H9 (cell line): Measurements from ENCODE around the gene TMX1. TPM values are rescaled to one million over a fixed set of nuclear protein-coding genes. Genes with fewer than 3 reads are reported as not detected.

Experiments used
- DNase-seq: peaks from one replicate; pipeline ENCODE4 v3.0.0-alpha.2; 2017
- H2AFZ ChIP-seq: one replicate; pipeline ENCODE4 v1.6.1; 2013; ENCODE audit warnings: mild to moderate bottlenecking, low read length, control low read depth, moderate library complexity
- H2AK5ac ChIP-seq: 2 replicates; pipeline ENCODE4 v1.6.1; 2013; ENCODE audit warnings: low read length, control low read depth, mixed read lengths; ENCODE audit not compliant: insufficient read length
- H2BK120ac ChIP-seq: one replicate; pipeline ENCODE4 v1.6.1; 2013; ENCODE audit warnings: low read depth, mild to moderate bottlenecking, low read length, control low read depth, inconsistent platforms; ENCODE audit not compliant: poor library complexity, severe bottlenecking
- H2BK12ac ChIP-seq: 2 replicates; pipeline ENCODE4 v1.6.1; 2013; ENCODE audit warnings: low read length, control low read depth, mixed read lengths, low read depth; ENCODE audit not compliant: insufficient read length
- H2BK15ac ChIP-seq: 2 replicates; pipeline ENCODE4 v1.6.1; 2013; ENCODE audit warnings: low read depth, low read length, control low read depth
- H2BK20ac ChIP-seq: one replicate; pipeline ENCODE4 v1.6.1; 2013; ENCODE audit warnings: low read depth, mild to moderate bottlenecking, low read length, control low read depth, inconsistent platforms; ENCODE audit not compliant: poor library complexity, severe bottlenecking
- H2BK5ac ChIP-seq: 2 replicates; pipeline ENCODE4 v1.6.1; 2013; ENCODE audit warnings: low read length, control low read depth, mixed read lengths; ENCODE audit not compliant: insufficient read length
- H3K14ac ChIP-seq: 2 replicates; pipeline ENCODE4 v1.6.1; 2013; ENCODE audit warnings: low read length, control low read depth; ENCODE audit not compliant: insufficient read depth
- H3K18ac ChIP-seq: 2 replicates; pipeline ENCODE4 v1.6.1; 2013; ENCODE audit warnings: low read depth, mild to moderate bottlenecking, mixed read lengths, low read length, control low read depth; ENCODE audit not compliant: insufficient read length
- H3K23ac ChIP-seq: 2 replicates; pipeline ENCODE4 v1.6.1; 2013; ENCODE audit warnings: low read length, control low read depth, mixed read lengths, low read depth; ENCODE audit not compliant: insufficient read length
- H3K23me2 ChIP-seq: 2 replicates; pipeline ENCODE4 v1.6.1; 2013; ENCODE audit warnings: low read depth, mild to moderate bottlenecking, mixed read lengths, low read length, control low read depth; ENCODE audit not compliant: insufficient read length, poor library complexity, severe bottlenecking
- H3K27ac ChIP-seq: 2 replicates; pipeline ENCODE4 v1.5.1; 2013; ENCODE audit warnings: low read length, control low read depth, mixed read lengths, low read depth; ENCODE audit not compliant: insufficient read length
- H3K27me3 ChIP-seq: 2 replicates; pipeline ENCODE4 v1.6.1; 2013; ENCODE audit warnings: low read length, control low read depth, inconsistent platforms; ENCODE audit not compliant: insufficient read depth
- H3K4ac ChIP-seq: 2 replicates; pipeline ENCODE4 v1.6.1; 2013; ENCODE audit warnings: low read depth, mild to moderate bottlenecking, control low read depth, inconsistent platforms, low read length, moderate library complexity
- H3K4me1 ChIP-seq: 2 replicates; pipeline ENCODE4 v1.6.1; 2013; ENCODE audit warnings: low read length, control low read depth, inconsistent platforms; ENCODE audit not compliant: insufficient read depth
- H3K4me2 ChIP-seq: 2 replicates; pipeline ENCODE4 v1.6.1; 2013; ENCODE audit warnings: low read length, control low read depth, mixed read lengths; ENCODE audit not compliant: insufficient read length, insufficient read depth
- H3K56ac ChIP-seq: 2 replicates; pipeline ENCODE4 v1.6.1; 2013; ENCODE audit warnings: low read depth, mild to moderate bottlenecking, mixed read lengths, low read length, control low read depth; ENCODE audit not compliant: insufficient read length
- H3K79me1 ChIP-seq: 2 replicates; pipeline ENCODE4 v1.6.1; 2013; ENCODE audit warnings: low read depth, mild to moderate bottlenecking, moderate library complexity, low read length, control low read depth, inconsistent platforms; ENCODE audit not compliant: insufficient read depth, poor library complexity, severe bottlenecking
- H3K79me2 ChIP-seq: 2 replicates; pipeline ENCODE4 v1.6.1; 2013; ENCODE audit warnings: low read length, control low read depth, inconsistent platforms; ENCODE audit not compliant: insufficient read depth
- H3K9ac ChIP-seq: 2 replicates; pipeline ENCODE4 v1.6.1; 2013; ENCODE audit warnings: low read length, control low read depth, mixed read lengths; ENCODE audit not compliant: insufficient read length; ENCODE audit errors: extremely low read depth
- H3K9me3 ChIP-seq: one replicate; pipeline ENCODE4 v1.6.1; 2013; ENCODE audit warnings: low read depth, low read length, inconsistent platforms; ENCODE audit not compliant: control insufficient read depth
- H3T11ph ChIP-seq: one replicate; pipeline ENCODE4 v1.6.1; 2013; ENCODE audit warnings: mild to moderate bottlenecking, low read length, control low read depth, inconsistent platforms
- H4K20me1 ChIP-seq: one replicate; pipeline ENCODE4 v1.6.1; 2013; ENCODE audit not compliant: control insufficient read depth, insufficient read length, insufficient read depth
- H4K5ac ChIP-seq: 2 replicates; pipeline ENCODE4 v1.6.1; 2013; ENCODE audit warnings: low read depth, mild to moderate bottlenecking, mixed read lengths, low read length, control low read depth; ENCODE audit not compliant: insufficient read length
- H4K8ac ChIP-seq: replicated peaks from 2 replicates; pipeline ENCODE4 v1.6.1; 2013; ENCODE audit warnings: low read length, control low read depth, mixed read lengths, low read depth; ENCODE audit not compliant: insufficient read length
- H4K91ac ChIP-seq: 2 replicates; pipeline ENCODE4 v1.6.1; 2013; ENCODE audit warnings: low read depth, mild to moderate bottlenecking, moderate library complexity, mixed read lengths, low read length, control low read depth; ENCODE audit not compliant: insufficient read length
- H3K27ac Mint-ChIP-seq, 3 experiments: 2 replicates in 2 of 3; 3 replicates in 1 of 3; pipeline ENCODE4 v1.8.0; 2020 to 2021; ENCODE audit warnings: mixed read lengths in 3 of 3, mild to moderate bottlenecking in 1 of 3, moderate library complexity in 1 of 3
- H3K27me3 Mint-ChIP-seq: 2 replicates; pipeline ENCODE4 v1.8.0; 2021; ENCODE audit warnings: low read depth, mild to moderate bottlenecking, moderate library complexity, mixed read lengths
- H3K36me3 Mint-ChIP-seq, 3 experiments: 2 replicates in 2 of 3; 3 replicates in 1 of 3; pipeline ENCODE4 v1.8.0; 2020 to 2021; ENCODE audit warnings: low read depth in 3 of 3, mixed read lengths in 3 of 3; ENCODE audit not compliant: insufficient read depth in 1 of 3
- H3K4me1 Mint-ChIP-seq, 2 experiments: 2 replicates each; pipeline ENCODE4 v1.8.0; 2020; ENCODE audit warnings: mixed read lengths in 2 of 2
- H3K4me3 Mint-ChIP-seq, 2 experiments: 2 replicates in 1 of 2; 3 replicates in 1 of 2; pipeline ENCODE4 v1.8.0; 2020 to 2021; ENCODE audit warnings: mild to moderate bottlenecking in 2 of 2, mixed read lengths in 2 of 2, moderate library complexity in 1 of 2
- H3K9me3 Mint-ChIP-seq, 2 experiments: 2 replicates in 1 of 2; 3 replicates in 1 of 2; pipeline ENCODE4 v1.8.0; 2020; ENCODE audit warnings: mild to moderate bottlenecking in 2 of 2, mixed read lengths in 2 of 2, moderate library complexity in 1 of 2
- CTCF ChIP-seq: fragments of 200-600 bp; sonication (generic); conservative IDR thresholded peaks from 3 replicates; pipeline ENCODE4 v1.8.0; 2021; ENCODE audit warnings: antibody characterized with exemption, mild to moderate bottlenecking
- WGBS: extraction: QIAGEN DNeasy Blood & Tissue Kit; methylation state at CpG from one replicate; pipeline ENCODE4 v1.1.7; 2013; ENCODE audit warnings: missing lambda C conversion rate, low lambda C conversion rate, mixed read lengths; ENCODE audit not compliant: insufficient read length; ENCODE audit errors: extremely low coverage; 5-methylcytosine and 5-hydroxymethylcytosine counted together
- total RNA-seq: library from RNA; stranded (reverse); gene quantifications from 2 replicates; pipeline ENCODE4 v1.2.1, GENCODE V29; 2021

The TMX1 gene
- total RNA-seq, 1 experiment from 2014 or later: 83.5 TPM

DNA sequence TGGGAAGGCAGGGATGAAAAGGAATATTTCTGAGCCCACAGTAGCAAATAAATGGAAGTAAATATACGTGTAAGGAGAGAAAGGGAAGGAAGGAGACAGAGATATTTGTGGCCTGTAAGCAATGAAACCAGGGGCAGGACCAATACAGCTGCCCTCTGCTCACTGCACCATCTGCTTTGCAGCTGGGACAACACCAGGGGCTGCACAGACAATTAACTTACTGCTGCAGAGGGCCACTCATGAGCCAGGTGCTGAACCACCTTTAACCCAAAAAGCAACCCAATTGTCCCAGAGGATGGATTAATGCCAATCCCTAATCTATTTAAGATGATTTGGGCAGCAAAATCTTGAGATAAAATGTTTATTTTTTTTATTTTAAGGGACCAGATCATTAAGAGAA lies 30.6 kb upstream of the TMX1 start:
- no peak overlapping the region for H2AFZ ChIP-seq
- Mint-ChIP-seq H3K9me3 (no peaks in the 10 kb centered on the region), H3K36me3 (no peaks in the 10 kb centered on the region), H3K4me1 (peaks cover 10 to 11% of the 10 kb centered on the region in 2 experiments), H3K4me3 (no peak overlapping the region), H3K27me3 (no peaks in the 10 kb centered on the region; the same call in 1 of the 2 replicates), H3K27ac (no peak overlapping the region)
- H4K8ac ChIP-seq: no peak overlapping the region
- no peak overlapping the region for H2BK15ac ChIP-seq
- no peak overlapping the region for H3K4me2 ChIP-seq
- H4K91ac ChIP-seq: no peak overlapping the region
- H3K79me2 ChIP-seq: no peaks in the 10 kb centered on the region
- no peak overlapping the region for H3K56ac ChIP-seq
- no peak overlapping the region for H3K27ac ChIP-seq
- no peak overlapping the region for H3K4ac ChIP-seq
- no peaks in the 10 kb centered on the region for H3K9me3 ChIP-seq
- H3K79me1 ChIP-seq: no peaks in the 10 kb centered on the region
- no peak overlapping the region for H3K18ac ChIP-seq
- DNase-seq: no peak
- TF ChIP-seq CTCF: no peak
- H4K5ac ChIP-seq: no peak overlapping the region
- H2AK5ac ChIP-seq: no peak overlapping the region
- no peaks in the 10 kb centered on the region for H3K23me2 ChIP-seq
- no peaks in the 10 kb centered on the region for H3K27me3 ChIP-seq
- H4K20me1 ChIP-seq: no peaks in the 10 kb centered on the region
- peaks cover 6% of the 10 kb centered on the region; the same call in 1 of the 2 replicates for H3K4me1 ChIP-seq
- H2BK5ac ChIP-seq: no peak overlapping the region
- no peak overlapping the region for H3T11ph ChIP-seq
- H2BK12ac ChIP-seq: no peak overlapping the region
- H2BK120ac ChIP-seq: no peak overlapping the region
- no peak overlapping the region for H3K9ac ChIP-seq
- no peak overlapping the region for H3K14ac ChIP-seq
- no peak overlapping the region for H3K23ac ChIP-seq
- WGBS: no CpG with 5 or more reads among the region's 1 CpG
- H2BK20ac ChIP-seq: no peak overlapping the region
